ENCODE measurements around the gene KLC1.

KLC1 gene

DNA sequence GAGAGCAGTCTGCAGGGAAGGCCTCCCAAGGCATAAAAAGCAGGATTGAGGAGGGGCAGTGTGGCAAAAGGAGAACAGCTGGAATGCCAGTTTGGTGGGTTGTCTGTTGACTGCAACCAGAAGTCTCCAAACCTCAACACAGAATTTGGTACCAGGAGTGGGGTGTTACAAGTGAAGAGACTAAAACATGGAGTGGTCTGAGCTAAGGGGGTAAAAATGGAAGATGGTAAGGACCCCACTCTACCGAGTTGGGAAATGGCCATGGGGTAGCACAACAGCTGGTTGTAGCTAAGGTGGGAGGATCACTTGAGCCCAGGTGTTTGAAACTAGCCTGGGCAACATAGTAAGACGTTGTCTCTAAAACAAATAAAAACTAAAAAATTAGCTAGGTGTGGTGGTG is 17.8 kb upstream of the KLC1 start:
- Mint-ChIP-seq H3K36me3 (ENCODE audit: insufficient read depth) (peaks cover 6% of the 10 kb centered on the region), H3K27me3 (no peaks in the 10 kb centered on the region), H3K27ac (ENCODE audit: low read depth) (no peak overlapping the region), H3K4me3 (no peak overlapping the region), H3K9me3 (peaks cover 7% of the 10 kb centered on the region), H3K4me1 (peaks cover 19% of the 10 kb centered on the region)
- ATAC-seq (replicated peaks; ENCODE audit: extremely low read depth, poor library complexity, severe bottlenecking) (no peak), DNase-seq (ENCODE audit: low spot score in 2 of 2) (no peak)

DNA sequence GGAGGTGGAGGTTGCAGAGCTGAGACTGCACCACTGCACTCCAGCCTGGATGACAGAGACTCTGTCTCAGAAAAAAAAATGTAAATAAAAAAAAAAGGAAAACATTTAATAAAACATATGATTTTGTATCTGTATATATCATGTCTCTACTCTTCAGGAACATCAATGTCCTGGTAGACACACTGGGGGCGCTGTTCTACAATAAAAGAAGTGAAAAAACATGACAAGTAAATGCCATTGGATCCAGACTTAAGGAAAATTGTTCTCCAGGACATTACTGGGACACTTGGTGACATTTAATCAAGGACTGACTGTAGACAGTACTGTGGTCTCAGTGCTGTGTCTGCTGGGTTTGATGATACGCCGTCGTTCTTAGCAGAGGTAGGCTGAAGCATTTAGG is 15.5 kb upstream of the KLC1 start:
- H3K27ac Mint-ChIP-seq (ENCODE audit: low read depth) = no peak overlapping the region
- DNase-seq (ENCODE audit: low spot score in 2 of 2) (no peak), ATAC-seq (replicated peaks; ENCODE audit: extremely low read depth, poor library complexity, severe bottlenecking) (no peak)
- H3K4me1 Mint-ChIP-seq = no peaks in the 10 kb centered on the region
- H3K36me3 Mint-ChIP-seq (ENCODE audit: insufficient read depth) = no peaks in the 10 kb centered on the region
- H3K27me3 Mint-ChIP-seq = no peaks in the 10 kb centered on the region
- no peak overlapping the region for H3K4me3 Mint-ChIP-seq
- peaks cover 7% of the 10 kb centered on the region for H3K9me3 Mint-ChIP-seq

DNA sequence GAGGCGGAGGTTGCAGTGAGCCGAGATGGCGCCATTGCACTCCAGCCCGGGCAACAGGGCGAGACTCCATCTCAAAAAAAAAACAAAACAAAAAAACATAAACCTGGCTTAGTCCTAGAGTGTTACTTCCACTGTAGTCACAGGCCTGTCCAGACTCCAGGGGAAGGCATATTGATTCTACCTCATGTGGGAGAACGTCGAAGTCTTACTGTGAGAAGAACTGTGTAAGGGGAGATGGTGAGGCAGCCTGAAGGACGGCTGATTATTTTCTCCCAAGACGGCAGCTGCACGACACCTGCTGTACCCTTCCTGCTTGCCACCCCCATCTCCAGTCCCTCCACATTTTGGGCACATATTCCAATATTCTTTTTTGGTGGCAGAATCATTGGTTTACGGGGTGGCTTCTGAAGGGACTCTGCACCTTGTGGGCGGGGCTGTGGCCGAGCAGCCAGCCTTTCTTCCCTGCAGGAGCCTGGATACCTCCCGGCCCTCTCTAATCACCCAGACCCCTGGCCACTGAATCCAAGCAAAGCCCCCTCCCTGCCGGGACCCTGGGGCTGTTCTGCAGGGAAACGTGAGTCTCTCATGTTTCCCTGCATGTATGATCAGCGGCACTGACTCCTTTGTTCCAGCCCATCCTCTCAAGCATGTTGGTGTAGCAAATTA is 12.2 kb upstream of the KLC1 start:
- ATAC-seq (replicated peaks; ENCODE audit: extremely low read depth, poor library complexity, severe bottlenecking) (no peak), DNase-seq (ENCODE audit: low spot score in 2 of 2) (no peak)
- Mint-ChIP-seq H3K4me1 (no peaks in the 10 kb centered on the region), H3K9me3 (no peaks in the 10 kb centered on the region), H3K27ac (ENCODE audit: low read depth) (no peak overlapping the region), H3K36me3 (ENCODE audit: insufficient read depth) (no peaks in the 10 kb centered on the region), H3K27me3 (no peaks in the 10 kb centered on the region), H3K4me3 (no peak overlapping the region)

DNA sequence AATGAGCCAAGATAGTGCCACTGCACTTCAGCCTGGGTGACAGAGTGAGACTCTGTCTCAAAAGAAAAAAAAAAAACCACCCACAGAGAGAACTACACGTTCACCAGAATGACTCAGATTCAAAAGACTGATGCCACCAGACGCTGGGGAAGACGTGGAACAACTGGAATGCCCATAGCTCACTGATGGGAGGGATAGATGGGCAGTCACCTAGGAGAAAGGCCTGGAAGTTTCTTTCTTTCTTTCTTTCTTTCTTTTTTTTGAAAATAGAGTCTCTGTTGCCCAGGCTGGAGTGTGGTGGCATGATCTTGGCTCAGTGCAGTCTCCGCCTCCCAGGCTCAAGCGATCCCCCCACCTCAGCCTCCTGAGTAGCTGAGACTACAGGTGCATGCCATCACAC is 10.0 kb upstream of the KLC1 start:
- Mint-ChIP-seq H3K27ac (ENCODE audit: low read depth) (no peak overlapping the region), H3K4me3 (no peak overlapping the region), H3K9me3 (no peaks in the 10 kb centered on the region), H3K36me3 (ENCODE audit: insufficient read depth) (no peaks in the 10 kb centered on the region), H3K4me1 (no peaks in the 10 kb centered on the region), H3K27me3 (no peaks in the 10 kb centered on the region)
- DNase-seq (ENCODE audit: low spot score in 2 of 2) (no peak), ATAC-seq (replicated peaks; ENCODE audit: extremely low read depth, poor library complexity, severe bottlenecking) (no peak)

DNA sequence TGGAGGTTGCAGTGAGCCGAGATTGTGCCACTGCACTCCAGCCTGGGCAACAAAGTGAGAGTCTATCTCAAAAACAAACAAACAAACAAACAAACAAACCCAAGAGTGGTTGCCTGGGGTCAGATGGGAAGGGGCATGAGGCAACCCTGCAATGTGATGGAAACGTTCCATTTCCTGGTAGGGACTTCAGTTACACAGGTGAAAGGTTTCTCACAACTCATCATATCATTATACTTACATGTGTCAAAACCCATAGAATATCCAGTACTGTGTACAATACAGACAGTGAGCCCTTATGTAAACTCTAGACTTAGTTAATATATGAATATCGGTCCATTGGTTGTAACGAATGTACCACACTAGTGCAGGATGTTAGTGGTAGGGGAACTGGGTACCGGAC is 7.2 kb upstream of the KLC1 start:
- H3K27me3 Mint-ChIP-seq = no peaks in the 10 kb centered on the region
- peaks cover 3% of the 10 kb centered on the region for H3K36me3 Mint-ChIP-seq (ENCODE audit: insufficient read depth)

DNA sequence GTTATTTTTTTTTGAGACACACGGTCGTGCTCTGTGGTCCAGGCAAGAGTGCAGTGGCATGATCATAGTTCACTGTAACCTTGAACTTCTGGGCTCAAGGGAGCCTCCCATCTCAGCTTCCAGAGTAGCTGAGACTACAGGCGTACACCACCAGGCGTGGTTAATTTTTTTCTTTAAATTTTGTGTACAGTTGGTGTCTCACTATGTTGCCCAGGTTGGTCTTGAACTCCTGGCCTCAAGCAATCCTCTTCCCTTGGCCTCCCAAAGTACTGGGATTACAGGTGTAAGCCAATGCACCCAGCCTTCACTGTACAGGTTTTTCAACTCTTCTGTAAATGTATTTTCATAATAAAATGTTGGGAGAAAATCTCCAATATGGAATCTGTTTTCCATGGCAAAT is 5.7 kb upstream of the KLC1 start:
- no peaks in the 10 kb centered on the region for H3K27me3 Mint-ChIP-seq
- DNase-seq (ENCODE audit: low spot score in 2 of 2) = no peak

More for the DNA sequence above, 7.2 kb upstream of the KLC1 start:
- DNase-seq (ENCODE audit: low spot score in 2 of 2) = no peak
- Mint-ChIP-seq H3K9me3 (no peaks in the 10 kb centered on the region), H3K4me3 (no peak overlapping the region), H3K27ac (ENCODE audit: low read depth) (no peak overlapping the region), H3K4me1 (peaks cover 10% of the 10 kb centered on the region)
- ATAC-seq (replicated peaks; ENCODE audit: extremely low read depth, poor library complexity, severe bottlenecking) = no peak

DNA sequence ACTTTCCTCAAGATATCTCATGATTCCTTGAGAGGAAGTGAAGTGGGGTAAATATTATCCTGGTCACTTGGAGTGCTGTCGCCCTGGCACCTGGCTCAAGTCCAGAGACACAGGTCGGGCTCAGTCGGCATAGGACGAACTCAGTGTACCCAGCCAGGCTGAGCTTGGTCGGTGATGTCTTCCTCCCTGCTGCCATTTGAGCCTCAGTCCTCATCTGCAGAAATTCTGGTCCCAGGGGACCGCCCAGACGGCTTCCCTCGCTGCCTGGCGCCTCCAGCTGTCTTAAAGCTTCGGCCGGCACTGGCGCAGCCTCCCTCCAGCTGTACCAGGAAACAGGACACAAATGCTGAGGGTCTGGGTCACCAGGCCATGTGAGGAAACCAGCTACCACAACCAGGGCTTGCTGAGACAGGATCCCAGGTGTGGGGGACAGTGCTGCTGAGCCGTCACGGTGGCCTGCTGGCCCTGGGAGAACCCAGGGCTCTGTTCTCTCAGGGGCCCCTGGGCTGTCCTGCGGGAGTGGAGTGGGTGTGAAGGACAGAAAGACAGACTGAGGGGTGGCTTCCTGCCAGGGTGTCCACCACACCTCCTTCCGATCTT is 5.0 kb upstream of the KLC1 start:
- Mint-ChIP-seq H3K4me1 (peaks cover 15% of the 10 kb centered on the region), H3K36me3 (ENCODE audit: insufficient read depth) (peaks cover 5% of the 10 kb centered on the region), H3K4me3 (no peak overlapping the region), H3K9me3 (no peaks in the 10 kb centered on the region), H3K27ac (ENCODE audit: low read depth) (peak overlapping the region; percentile 91), H3K27me3 (no peaks in the 10 kb centered on the region)
- ATAC-seq (replicated peaks; ENCODE audit: extremely low read depth, poor library complexity, severe bottlenecking) = no peak
- no peak for DNase-seq (ENCODE audit: low spot score in 2 of 2)

More for the DNA sequence above, 5.7 kb upstream of the KLC1 start:
- ATAC-seq (replicated peaks; ENCODE audit: extremely low read depth, poor library complexity, severe bottlenecking) = no peak
- Mint-ChIP-seq H3K27ac (ENCODE audit: low read depth) (no peak overlapping the region), H3K4me3 (no peak overlapping the region), H3K4me1 (peaks cover 15% of the 10 kb centered on the region), H3K36me3 (ENCODE audit: insufficient read depth) (peaks cover 3% of the 10 kb centered on the region), H3K9me3 (no peaks in the 10 kb centered on the region)

DNA sequence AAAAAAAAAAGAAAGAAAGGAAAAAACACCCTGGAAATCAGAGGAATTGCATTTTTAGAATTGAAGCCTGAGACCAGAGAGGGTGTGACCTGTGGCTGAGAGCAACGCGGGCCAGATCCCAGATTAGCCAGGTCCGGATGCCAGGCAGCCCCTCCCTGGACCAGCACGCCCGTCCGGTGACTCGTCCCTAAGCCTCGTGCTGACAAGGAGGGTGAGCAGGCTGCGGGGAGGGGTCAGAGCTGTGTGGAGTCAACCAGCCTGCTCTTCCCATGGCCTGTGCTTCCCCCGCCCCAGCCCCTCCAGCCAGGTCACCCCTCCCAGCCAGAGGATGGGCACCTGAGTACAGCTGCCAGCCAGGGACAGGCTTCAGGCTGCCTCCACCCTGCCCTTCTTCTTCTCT is 4.2 kb upstream of the KLC1 start:
- Mint-ChIP-seq H3K4me3 (peak overlapping the region; percentile 73), H3K36me3 (ENCODE audit: insufficient read depth) (peaks cover 5% of the 10 kb centered on the region), H3K4me1 (peaks cover 15% of the 10 kb centered on the region), H3K9me3 (no peaks in the 10 kb centered on the region), H3K27me3 (no peaks in the 10 kb centered on the region), H3K27ac (ENCODE audit: low read depth) (peak overlapping the region; percentile 91)
- DNase-seq (ENCODE audit: low spot score in 2 of 2) (no peak), ATAC-seq (replicated peaks; ENCODE audit: extremely low read depth, poor library complexity, severe bottlenecking) (no peak)

DNA sequence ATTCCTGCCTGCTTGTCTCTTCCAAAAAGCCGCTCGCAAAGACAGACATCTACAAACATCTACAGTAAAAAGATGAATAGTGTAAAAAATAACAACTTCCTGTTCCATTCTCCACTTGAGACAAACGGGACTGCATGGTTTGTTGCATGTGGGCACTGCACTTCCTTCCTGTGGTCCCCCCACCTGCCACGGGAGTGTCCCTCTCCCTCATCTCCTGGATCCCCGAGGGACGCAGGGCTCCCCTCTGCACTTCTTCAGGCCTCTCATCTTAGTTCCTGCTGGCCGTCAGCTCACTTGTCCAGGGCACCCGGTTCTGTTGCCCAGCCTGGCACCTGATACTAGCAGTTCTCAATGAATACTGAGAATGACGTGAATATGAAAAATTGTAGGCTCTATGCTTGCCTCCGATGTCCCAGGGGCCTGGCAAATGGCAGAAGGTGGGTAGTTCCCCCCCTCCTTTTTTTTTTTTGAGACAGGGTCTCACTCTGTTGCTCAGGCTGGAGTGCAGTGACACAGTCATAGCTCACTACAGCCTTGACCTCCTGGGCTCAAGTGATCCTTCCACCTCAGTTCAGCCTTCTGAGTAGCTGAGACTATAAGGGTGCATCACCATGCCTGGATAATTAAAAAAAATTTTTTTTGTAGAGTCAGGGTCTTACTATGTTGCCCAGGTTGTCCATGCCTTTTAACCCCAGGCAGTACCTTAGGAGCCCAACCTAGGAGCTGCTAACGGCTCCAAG is 3.5 kb upstream of the KLC1 start:
- peak; percentile 40 for ATAC-seq (replicated peaks; ENCODE audit: extremely low read depth, poor library complexity, severe bottlenecking)
- Mint-ChIP-seq H3K4me1 (peaks cover 16% of the 10 kb centered on the region), H3K4me3 (peak overlapping the region; percentile 73), H3K27me3 (no peaks in the 10 kb centered on the region), H3K36me3 (ENCODE audit: insufficient read depth) (peaks cover 5% of the 10 kb centered on the region), H3K9me3 (no peaks in the 10 kb centered on the region), H3K27ac (ENCODE audit: low read depth) (peak overlapping the region; percentile 91)
- no peak for DNase-seq (ENCODE audit: low spot score in 2 of 2)

DNA sequence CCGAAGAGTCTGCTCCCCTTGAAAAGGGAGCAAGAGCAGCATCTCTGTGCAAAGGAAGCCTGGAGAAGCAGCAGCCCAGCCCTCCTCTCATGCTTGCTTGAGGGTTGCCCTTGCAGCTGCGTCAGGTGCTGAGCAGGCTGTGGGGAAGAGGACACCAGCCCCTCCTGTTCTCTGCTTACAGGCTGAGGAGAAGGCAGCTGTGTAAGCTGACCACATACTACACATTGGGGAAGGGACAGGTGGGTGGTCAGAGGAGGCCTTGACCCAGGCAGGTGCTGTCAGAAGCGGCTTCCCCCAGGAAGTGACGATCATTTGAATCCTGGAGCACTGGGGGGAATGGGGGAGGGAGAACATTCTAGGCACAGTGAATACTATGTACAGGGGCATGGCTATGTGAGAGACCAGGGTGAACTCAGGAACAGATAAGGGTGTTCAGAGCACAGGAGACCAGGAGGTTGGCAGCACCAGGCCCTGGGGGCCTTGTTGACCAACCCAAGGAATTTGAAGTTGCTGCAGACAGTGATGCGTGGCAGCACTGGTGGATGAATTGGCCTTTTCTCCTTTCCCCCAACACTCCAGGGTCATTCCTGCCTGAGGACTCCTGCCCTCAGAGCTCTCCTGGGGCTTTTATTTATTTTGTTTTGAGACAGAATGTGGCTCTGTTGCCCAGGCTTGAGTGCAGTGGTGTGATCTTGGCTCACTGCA is 2.7 kb upstream of the KLC1 start:
- H3K4me1 Mint-ChIP-seq = peaks cover 20% of the 10 kb centered on the region
- ATAC-seq (replicated peaks; ENCODE audit: extremely low read depth, poor library complexity, severe bottlenecking) = no peak
- no peak overlapping the region for H3K4me3 Mint-ChIP-seq

DNA sequence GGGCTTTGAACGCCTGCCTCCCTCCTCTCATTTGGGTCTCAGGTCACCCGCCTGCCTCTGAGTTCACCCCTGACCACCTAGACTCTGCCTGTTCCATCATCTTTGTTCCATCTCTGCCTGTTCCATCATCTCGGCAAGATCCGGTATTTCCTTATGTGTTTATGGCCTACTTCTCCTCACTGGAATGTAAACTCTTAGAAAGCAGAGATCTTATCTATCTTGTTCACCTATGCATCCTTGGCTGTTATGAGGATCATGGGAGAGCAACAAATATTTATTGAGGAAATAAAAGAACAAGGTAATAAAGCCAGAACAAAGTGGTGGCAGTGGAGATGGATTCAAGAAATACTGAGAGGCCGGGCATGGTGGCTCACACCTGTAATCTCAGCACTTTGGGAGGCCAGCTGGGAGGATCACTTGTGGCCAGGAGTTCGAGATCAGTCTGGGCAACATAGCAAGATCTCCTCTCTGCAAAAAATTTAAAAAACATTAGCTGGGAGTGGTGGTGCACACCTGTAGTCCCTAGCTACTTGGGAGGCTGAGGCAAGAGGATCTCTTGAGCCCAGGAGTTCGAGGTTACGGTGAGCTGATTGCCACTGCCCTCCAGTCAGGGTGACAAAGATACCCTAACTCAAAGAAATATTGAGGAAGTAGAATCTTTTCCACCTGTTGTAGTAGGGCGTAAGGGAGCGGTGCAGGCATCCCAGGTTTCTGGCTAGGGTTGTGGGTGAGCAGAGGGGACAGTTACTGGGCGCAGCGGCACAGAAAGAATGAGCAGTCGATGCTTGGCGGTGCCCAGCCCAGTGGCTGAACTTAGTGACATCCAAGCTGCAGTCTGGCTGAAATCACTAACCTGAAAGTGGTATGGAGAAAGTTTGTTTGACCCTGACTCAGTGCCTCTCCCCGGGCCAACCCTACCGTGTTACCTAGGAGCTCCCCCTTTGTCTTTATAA is 1.7 kb upstream of the KLC1 start:
- Mint-ChIP-seq H3K9me3 (no peaks in the 10 kb centered on the region), H3K27ac (ENCODE audit: low read depth) (no peak overlapping the region), H3K36me3 (ENCODE audit: insufficient read depth) (peaks cover 12% of the 10 kb centered on the region), H3K4me3 (peak overlapping the region; percentile 86), H3K27me3 (no peaks in the 10 kb centered on the region), H3K4me1 (peaks cover 20% of the 10 kb centered on the region)
- DNase-seq (ENCODE audit: low spot score in 2 of 2) = no peak
- no peak for ATAC-seq (replicated peaks; ENCODE audit: extremely low read depth, poor library complexity, severe bottlenecking)

More for the DNA sequence above, 2.7 kb upstream of the KLC1 start:
- DNase-seq (ENCODE audit: low spot score in 2 of 2) = no peak
- Mint-ChIP-seq H3K9me3 (no peaks in the 10 kb centered on the region), H3K27me3 (no peaks in the 10 kb centered on the region), H3K36me3 (ENCODE audit: insufficient read depth) (peaks cover 7% of the 10 kb centered on the region), H3K27ac (ENCODE audit: low read depth) (peak overlapping the region; percentile 91)

DNA sequence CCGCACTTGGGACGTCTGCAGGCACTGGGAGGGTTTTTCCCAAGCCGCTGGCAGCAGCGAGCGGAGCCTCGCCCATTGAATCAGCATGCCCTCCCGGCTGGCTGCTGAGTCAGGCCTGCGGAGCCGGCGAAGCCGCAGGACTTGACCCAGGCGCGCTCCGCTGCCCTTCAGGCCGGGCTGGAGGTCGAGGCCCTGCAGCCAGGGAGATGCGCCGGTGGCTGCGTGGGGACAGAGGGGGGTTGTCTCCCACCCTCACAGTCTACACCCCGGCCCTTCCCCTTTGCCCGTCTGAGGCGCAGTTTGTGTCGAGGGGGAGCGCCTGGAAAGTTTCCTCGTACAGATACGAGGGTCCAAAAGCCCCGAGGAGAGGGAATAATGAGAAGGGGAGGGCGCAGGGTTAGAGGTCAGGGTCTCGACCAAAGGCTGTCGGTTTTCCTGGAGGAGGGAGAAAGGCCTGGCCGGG is 759 bp upstream of the KLC1 start:
- peak overlapping the region; percentile 86 for H3K4me3 Mint-ChIP-seq
- DNase-seq (ENCODE audit: low spot score in 2 of 2) (no peak), ATAC-seq (replicated peaks; ENCODE audit: extremely low read depth, poor library complexity, severe bottlenecking) (no peak)
- H3K36me3 Mint-ChIP-seq (ENCODE audit: insufficient read depth) = peaks cover 14% of the 10 kb centered on the region
- H3K9me3 Mint-ChIP-seq = no peaks in the 10 kb centered on the region
- H3K27me3 Mint-ChIP-seq = no peaks in the 10 kb centered on the region
- peak overlapping the region; percentile 86 for H3K27ac Mint-ChIP-seq (ENCODE audit: low read depth)
- H3K4me1 Mint-ChIP-seq = peaks cover 27% of the 10 kb centered on the region

Measured in central memory CD8-positive, alpha-beta T cell (primary cell).